ENCODE results near the gene BMP10.

The BMP10 gene

GRCh38 chr2:68838641-68839040 is 32.6 kb downstream of the BMP10 start:
- H3K4me3 ChIP-seq (ENCODE audit: low read length): no peak overlapping the region
- DNase-seq (ENCODE audit: low read depth): no peak
- no peak for TF ChIP-seq CTCF (conservative IDR thresholded peaks at IDR 0.05; ENCODE audit: low read length)

GRCh38 chr2:68837861-68838341 is 33.3 kb downstream of the BMP10 start:
- no peak overlapping the region for H3K4me3 ChIP-seq (ENCODE audit: low read length)
- no peak for TF ChIP-seq CTCF (conservative IDR thresholded peaks at IDR 0.05; ENCODE audit: low read length)
- DNase-seq (ENCODE audit: low read depth): peak; percentile 48

- no peak for DNase-seq (ENCODE audit: low read depth)
- H3K4me3 ChIP-seq (ENCODE audit: low read length): no peak overlapping the region
- peak; percentile 50 for TF ChIP-seq CTCF (conservative IDR thresholded peaks at IDR 0.05; ENCODE audit: low read length)
These were observed 33.9 kb downstream of the BMP10 start for GRCh38 chr2:68837164-68837860.

GRCh38 chr2:68835621-68836020 is 35.6 kb downstream of the BMP10 start:
- no peak overlapping the region for H3K4me3 ChIP-seq (ENCODE audit: low read length)
- TF ChIP-seq CTCF (conservative IDR thresholded peaks at IDR 0.05; ENCODE audit: low read length): no peak
- DNase-seq (ENCODE audit: low read depth): no peak

- no peak for TF ChIP-seq CTCF (conservative IDR thresholded peaks at IDR 0.05; ENCODE audit: low read length)
- H3K4me3 ChIP-seq (ENCODE audit: low read length): no peak overlapping the region
- DNase-seq (ENCODE audit: low read depth): no peak
These were observed 36.3 kb downstream of the BMP10 start for GRCh38 chr2:68834737-68835376.

GRCh38 chr2:68833162-68833561 is 38.0 kb downstream of the BMP10 start:
- DNase-seq (ENCODE audit: low read depth): no peak
- no peak overlapping the region for H3K4me3 ChIP-seq (ENCODE audit: low read length)
- TF ChIP-seq CTCF (conservative IDR thresholded peaks at IDR 0.05; ENCODE audit: low read length): no peak
